ENCODE measurements around the gene WASF1.
"Not testable (repeated sequence)": the region's sequence is repeated elsewhere in the genome, so short reads cannot be mapped to it uniquely, and the experiment has no call there.

The WASF1 gene

GRCh38 chr6:110173506-110174132, 5.9 kb downstream of the WASF1 start:
- DNase-seq = no peak

DNA sequence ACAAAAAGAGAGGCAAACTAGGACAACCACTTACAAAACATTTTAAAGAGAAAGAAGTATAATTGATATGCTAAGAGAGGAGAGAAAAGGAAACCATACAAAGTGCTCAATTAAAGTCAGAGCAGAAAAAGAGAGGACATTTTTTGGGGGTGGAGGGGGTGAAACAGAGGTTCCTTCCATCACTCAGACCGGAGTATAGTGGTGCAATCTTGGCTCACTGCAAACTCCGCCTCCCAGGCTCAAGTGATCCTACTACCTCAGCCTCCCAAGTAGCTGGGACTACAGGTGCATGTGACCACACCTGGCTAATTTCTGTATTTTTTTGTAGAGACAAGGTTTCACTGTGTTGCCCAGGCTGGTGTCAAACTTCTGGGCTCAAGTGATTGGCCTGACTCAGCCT, 9.4 kb downstream of the WASF1 start:
- no peak for DNase-seq

GRCh38 chr6:110158479-110158878, 21.0 kb downstream of the WASF1 start:
- DNase-seq = no peak

- DNase-seq = no peak
Measured at GRCh38 chr6:110147870-110148269, 31.6 kb downstream of the WASF1 start.

DNA sequence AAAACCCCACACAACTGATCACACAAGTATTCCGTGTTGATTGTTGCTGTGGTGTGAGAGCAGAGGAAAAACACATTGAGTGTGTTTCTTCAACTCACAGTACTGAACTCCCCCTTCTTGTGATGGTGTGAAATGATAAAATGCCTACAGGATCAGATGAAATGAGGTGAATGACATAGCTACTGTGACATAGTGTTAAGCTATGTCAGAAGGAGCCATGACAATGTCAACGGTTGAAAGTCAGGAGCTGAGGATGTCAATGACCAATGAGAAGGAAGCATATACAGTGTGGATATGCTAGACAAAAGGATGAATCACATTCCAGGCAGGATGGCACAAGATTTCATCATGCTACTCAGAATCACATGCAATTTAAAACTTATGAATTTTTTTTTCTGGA, 38.8 kb downstream of the WASF1 start:
- DNase-seq = no peak

DNA sequence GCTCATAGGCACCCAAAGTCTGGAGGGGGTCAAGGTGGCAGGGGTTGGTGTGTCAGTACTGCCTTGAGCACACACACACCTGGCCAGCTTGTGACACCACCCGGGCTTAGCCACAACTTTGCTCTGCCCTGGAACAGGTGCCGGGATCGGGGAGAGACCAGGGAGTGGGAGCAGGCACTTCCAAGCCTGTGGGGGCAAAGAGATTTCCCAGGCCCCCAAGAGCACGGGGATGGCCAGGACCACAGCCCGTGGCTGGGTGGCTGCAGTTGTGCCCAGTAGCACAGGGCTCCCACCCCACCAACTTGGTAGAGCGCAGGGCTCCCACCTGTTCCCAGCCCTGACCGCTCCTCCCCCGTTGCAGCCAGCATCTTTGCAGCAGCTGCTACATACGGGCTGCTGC, 40.4 kb downstream of the WASF1 start:
- DNase-seq = no peak

GRCh38 chr6:110137924-110138887, 41.3 kb downstream of the WASF1 start:
- no peak for DNase-seq

DNA sequence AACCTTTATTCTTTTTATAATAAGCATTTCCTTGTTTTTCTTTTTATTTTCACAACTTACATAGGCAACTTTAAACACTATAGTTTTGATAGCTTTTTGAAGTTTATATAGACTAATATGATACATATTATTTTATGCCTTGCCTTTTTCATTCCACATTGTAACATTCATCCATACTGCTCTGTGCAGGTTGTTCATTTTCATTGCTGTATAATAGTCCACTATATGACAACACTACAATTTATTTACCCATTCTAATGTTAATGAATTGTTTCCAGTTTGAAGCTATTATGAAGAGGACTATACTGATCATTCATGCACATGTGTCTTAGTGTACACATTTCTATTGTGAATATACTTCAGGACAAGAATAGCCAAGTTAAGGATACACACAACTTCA, 49.1 kb downstream of the WASF1 start:
- DNase-seq = no peak

DNA sequence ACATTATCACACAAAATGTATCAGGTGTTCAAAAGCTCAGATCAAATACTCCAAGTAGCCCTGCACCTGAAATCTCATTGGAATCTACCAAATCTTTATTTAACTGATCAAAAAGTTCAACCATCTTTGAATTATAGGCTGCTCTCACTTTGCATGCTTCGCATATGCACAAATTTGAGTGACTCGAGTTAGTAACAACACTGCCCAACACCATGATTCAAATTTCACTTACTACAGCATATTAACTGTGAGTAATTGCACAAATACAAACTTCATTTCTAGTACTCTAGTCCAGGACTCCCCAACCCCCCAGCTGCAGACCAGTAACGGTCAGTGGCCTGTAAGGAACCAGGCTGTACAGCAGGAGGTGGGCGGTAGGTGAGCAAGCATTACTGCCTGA, 51.1 kb downstream of the WASF1 start:
- no peak for DNase-seq

DNA sequence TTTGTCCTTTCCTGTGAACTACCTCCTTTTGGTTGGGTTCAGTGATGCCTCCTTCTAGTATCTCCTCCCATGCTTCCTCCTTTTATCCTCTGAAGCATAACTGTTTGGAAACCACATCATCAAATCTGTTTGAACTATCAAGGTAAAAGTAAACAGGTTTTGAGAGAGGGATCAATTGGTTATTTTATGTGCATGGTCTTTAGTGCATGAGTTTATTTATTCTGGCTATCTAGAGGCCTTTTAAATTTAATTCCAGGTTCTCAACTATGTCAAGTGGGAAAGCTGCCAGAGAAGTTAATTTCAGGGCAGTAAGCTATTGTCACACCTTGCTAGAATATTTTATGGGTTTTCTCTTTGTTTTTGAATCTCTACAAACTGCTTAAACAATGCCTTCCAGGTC, 54.1 kb downstream of the WASF1 start:
- DNase-seq = no peak

DNA sequence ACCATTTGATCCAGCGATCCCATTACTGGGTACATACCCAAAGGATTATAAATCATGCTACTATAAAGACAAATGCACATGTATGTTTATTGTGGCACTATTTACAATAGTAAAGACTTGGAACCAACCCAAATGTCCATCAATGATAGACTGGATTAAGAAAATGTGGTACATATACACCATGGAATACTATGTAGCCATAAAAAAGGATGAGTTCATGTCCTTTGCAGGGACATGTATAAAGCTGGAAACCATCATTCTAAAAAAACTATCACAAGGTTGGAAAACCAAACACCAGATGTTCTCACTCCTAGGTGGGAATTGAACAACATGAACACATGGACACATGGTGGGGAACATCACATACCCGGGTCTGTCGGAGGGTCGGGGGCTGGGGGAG, 57.8 kb downstream of the WASF1 start:
- DNase-seq = not testable (repeated sequence)

DNA sequence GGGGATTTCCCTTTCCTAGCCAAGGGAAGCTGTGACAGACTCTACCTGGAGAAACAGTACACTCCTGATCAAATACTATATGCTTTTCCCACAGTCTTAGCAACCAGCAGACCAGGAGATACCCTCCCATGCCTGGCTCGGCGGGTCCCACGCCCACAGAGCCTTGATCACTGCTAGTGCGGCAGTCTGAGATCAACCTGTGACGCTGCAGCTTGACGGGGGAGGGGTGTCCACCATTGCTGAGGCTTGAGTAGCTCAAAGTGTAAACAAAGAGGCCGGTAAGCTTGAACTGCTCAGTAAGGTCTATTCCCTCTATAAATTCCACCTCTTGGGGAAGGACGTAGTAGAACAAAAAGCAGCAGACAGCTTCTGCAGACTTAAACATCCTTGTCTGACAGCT, 63.2 kb downstream of the WASF1 start:
- DNase-seq = no peak

DNA sequence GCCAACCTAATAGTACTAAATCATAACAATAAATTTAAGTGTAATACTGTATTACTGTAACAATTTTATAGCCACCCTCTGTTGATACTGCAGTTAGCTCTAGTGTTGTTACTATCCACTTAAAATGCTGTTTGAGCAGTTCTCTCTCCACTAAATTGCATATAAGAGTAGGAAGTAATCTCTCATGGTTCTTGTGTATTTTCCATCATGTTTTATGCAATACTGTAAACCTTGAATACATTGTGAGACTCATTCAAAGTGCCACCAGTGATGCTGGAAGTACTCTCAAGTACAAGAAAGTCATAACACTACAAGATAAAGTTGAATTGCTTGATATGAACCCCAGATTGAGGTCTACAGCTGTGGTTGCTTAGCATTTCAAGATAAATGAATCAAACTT, 65.5 kb downstream of the WASF1 start:
- no peak for DNase-seq

DNA sequence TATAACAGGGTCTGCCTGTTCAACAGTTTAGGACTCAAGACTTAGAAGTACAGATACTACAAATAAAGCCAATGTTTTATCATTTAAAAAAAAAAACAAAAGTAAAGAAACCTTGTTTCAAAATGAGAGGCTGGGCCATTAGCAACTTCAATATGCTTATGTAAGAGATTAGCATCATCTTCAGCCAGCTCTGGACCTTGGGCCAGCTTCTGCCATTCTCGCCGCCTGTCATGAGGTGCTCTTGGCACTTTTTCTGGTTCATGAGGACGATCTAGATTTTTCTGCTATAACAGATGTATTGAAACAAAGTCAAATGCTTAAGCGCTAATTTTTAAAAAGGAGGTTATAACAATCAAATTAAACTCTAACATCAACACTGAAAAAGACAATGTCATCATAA, 74.2 kb downstream of the WASF1 start:
- DNase-seq = no peak

- no peak for DNase-seq
Measured at GRCh38 chr6:110103260-110103659, 76.2 kb downstream of the WASF1 start.

GRCh38 chr6:110102411-110102810, 77.1 kb downstream of the WASF1 start:
- no peak for DNase-seq

DNA sequence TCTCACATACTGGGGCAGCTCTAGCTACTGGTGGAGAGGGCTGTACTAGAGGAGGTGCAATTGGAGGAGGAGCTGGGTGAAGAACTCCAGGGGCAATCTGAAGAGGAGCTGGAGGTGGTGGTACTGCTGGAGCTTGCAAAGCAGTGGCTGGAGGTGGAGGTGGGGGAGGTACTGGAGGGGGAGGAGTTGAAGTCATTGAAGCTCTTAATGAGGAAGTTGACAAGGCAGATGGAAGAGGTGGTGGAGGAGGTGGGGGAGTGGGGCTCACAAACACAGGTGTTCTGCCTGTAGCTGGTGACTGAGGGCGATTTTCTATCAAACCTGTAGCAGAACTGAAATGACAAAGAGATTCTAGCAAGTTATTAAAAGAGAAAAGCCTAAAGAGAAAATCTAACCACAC, 77.6 kb downstream of the WASF1 start:
- no peak for DNase-seq

GRCh38 chr6:110098511-110099116, 80.9 kb downstream of the WASF1 start:
- DNase-seq = no peak

- no peak for DNase-seq
Measured at GRCh38 chr6:110097443-110097842, 82.0 kb downstream of the WASF1 start.

GRCh38 chr6:110095935-110096334, 83.5 kb downstream of the WASF1 start:
- DNase-seq = no peak

DNA sequence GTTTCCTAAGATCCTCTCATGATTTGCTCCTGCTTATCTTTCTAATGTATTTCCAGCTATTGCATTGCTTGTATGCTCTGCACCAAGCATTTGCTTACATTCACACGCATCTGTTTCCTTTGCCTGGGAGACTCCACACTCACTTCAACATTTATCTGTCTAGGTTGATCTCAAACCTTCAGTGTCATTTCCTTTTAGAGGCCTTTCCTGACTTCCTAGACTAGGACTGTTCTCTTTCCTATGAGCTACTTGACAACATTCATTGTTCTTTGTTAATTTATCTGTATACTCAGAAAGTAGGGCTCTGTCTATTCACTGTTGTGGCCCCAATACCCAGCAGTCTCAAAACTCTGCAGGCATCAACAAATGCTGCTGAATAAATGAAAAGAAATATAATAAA, 84.4 kb downstream of the WASF1 start:
- DNase-seq = no peak

DNA sequence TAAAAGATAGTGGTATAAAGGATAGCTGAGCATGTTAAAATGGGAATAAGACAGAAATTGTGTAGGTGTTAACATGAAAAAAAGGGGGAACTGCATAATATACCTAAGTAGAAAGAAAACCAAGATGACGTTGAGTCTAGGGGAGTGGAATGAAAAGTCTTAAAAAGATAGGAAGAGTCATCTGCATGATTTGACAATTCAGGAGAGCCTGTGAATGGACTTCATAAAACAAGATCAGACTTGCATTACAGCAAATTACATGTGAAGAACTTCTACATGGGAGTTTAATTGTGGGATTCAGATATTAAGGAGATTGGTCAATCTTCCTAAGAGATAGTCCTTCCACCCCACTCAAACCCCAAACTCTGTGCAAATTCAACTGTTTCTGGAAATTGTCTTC, 85.5 kb downstream of the WASF1 start:
- DNase-seq = no peak

DNA sequence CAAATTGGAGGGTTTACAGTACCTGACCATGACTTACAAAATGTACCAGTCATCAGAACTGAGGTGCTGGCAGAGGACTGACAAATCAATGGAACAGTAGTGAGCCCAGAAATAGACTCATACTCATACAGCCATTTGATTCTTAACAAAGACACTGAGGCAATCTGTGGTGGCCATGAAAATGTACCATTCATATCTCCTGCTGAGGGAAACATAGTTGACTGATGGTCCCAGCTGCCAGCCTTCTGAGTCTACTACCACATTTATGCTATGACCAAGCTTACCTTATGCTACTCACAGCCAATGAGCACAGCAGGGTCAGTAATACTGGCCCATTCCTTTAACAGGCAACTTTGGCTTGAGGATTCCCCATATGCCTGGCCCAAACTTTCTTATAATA, 88.6 kb downstream of the WASF1 start:
- DNase-seq = no peak

- DNase-seq = no peak
Measured at GRCh38 chr6:110089323-110089722, 90.1 kb downstream of the WASF1 start.

Measured in DMS 273 treated with DMSO at 0.1 percent for 48 hours (cell line).